NCI-H2107 (cell line): ENCODE measurements around the gene DEPDC1B.
"Not testable (repeated sequence)": the region's sequence is repeated elsewhere in the genome, so short reads cannot be mapped to it uniquely, and the experiment has no call there.

Source experiments
- DNase-seq: peaks from one replicate; lab custom pipeline; 2025; lab: John Stamatoyannopoulos, UW

Gene DEPDC1B

GRCh38 chr5:60699609-60700415 lies at the start of gene DEPDC1B:
Gene DEPDC1B, minus strand, starts transcription at chr5:60700166. Its CDS starts 73 bp downstream, at chr5:60700093.
- DNase-seq, result peak; percentile 64

- DNase-seq, result no peak
These were observed 44.7 kb upstream of the DEPDC1B start for GRCh38 chr5:60744682-60745081.

GRCh38 chr5:60743511-60744314 lies 43.7 kb upstream of the DEPDC1B start:
- DNase-seq, result no peak

- DNase-seq, result no peak
These were observed 40.4 kb upstream of the DEPDC1B start for GRCh38 chr5:60740322-60740721.

GRCh38 chr5:60738933-60739332 lies 39.0 kb upstream of the DEPDC1B start:
- no peak for DNase-seq

- no peak for DNase-seq
These were observed 38.5 kb upstream of the DEPDC1B start for GRCh38 chr5:60738461-60738860.

- not testable (repeated sequence) for DNase-seq
These were observed 30.9 kb upstream of the DEPDC1B start for GRCh38 chr5:60730858-60731257.

GRCh38 chr5:60727033-60727679 lies 27.2 kb upstream of the DEPDC1B start:
- DNase-seq, result no peak

- DNase-seq, result no peak
These were observed 24.2 kb upstream of the DEPDC1B start for GRCh38 chr5:60724126-60724525.

GRCh38 chr5:60722416-60722815 lies 22.4 kb upstream of the DEPDC1B start:
- DNase-seq, result peak; percentile 43

GRCh38 chr5:60719329-60719728 lies 19.4 kb upstream of the DEPDC1B start:
- no peak for DNase-seq

- DNase-seq, result no peak
These were observed 18.4 kb upstream of the DEPDC1B start for GRCh38 chr5:60718166-60718892.

- not testable (repeated sequence) for DNase-seq
These were observed 15.4 kb upstream of the DEPDC1B start for GRCh38 chr5:60715201-60715928.

- DNase-seq, result no peak
These were observed 13.0 kb upstream of the DEPDC1B start for GRCh38 chr5:60712950-60713349.

GRCh38 chr5:60711892-60712291 lies 11.9 kb upstream of the DEPDC1B start:
- DNase-seq, result not testable (repeated sequence)

GRCh38 chr5:60710362-60710761 lies 10.4 kb upstream of the DEPDC1B start:
- no peak for DNase-seq

GRCh38 chr5:60705144-60705543 lies 5.2 kb upstream of the DEPDC1B start:
- no peak for DNase-seq

- no peak for DNase-seq
These were observed 4.0 kb upstream of the DEPDC1B start for GRCh38 chr5:60703944-60704343.

- DNase-seq, result no peak
These were observed 1.5 kb upstream of the DEPDC1B start for GRCh38 chr5:60701321-60701968.

GRCh38 chr5:60700416-60700757 lies 421 bp upstream of the DEPDC1B start:
- no peak for DNase-seq

GRCh38 chr5:60699288-60699608 lies 718 bp downstream of the DEPDC1B start:
- DNase-seq, result no peak
